OCI-LY7 (cell line): ENCODE data around the gene BARHL2. TPM values are rescaled to one million over a fixed set of nuclear protein-coding genes. Genes with fewer than 3 reads are reported as not detected.

ENCODE experiments used
- BruUV-seq: library from RNA; stranded (reverse); fragments of 400-500 nt; replicated peaks from 2 replicates; lab custom pipeline; 2021; lab: Mats Ljungman, UMichigan
- CTCF ChIA-PET: fragments of 300-600 bp; sonication (Branson Sonifier 250); formaldehyde crosslinking; loops from one replicate; lab custom pipeline; 2022; ENCODE audit warnings: antibody characterized with exemption; ENCODE audit not compliant: unreplicated experiment; lab: Charles Lee
- POLR2A ChIA-PET: fragments of 300-600 bp; sonication (Branson Sonifier 250); formaldehyde crosslinking; loops from one replicate; lab custom pipeline; 2022; ENCODE audit warnings: antibody characterized with exemption; lab: Charles Lee
- DNase-seq: peaks from one replicate; pipeline ENCODE4 v3.0.0-alpha.2; 2015; ENCODE audit warnings: low spot score
- H2AFZ ChIP-seq: fragments of 200-600 bp; sonication (generic), shearing (Covaris generic); 2 replicates; pipeline ENCODE4 v1.6.1; 2014; ENCODE audit warnings: mild to moderate bottlenecking, antibody characterized with exemption, low read length, moderate library complexity
- H3K27ac ChIP-seq: fragments of 200-600 bp; sonication (generic); 2 replicates; pipeline ENCODE4 v1.5.1; 2014; ENCODE audit warnings: mixed run types, low read depth, mild to moderate bottlenecking, moderate library complexity, low read length, inconsistent platforms; ENCODE audit not compliant: poor library complexity, severe bottlenecking
- H3K36me3 ChIP-seq: fragments of 200-600 bp; sonication (generic); 2 replicates; pipeline ENCODE4 v1.6.1; 2014; ENCODE audit warnings: mild to moderate bottlenecking, antibody characterized with exemption, low read length, moderate library complexity, mixed read lengths; ENCODE audit not compliant: insufficient read depth
- H3K4me1 ChIP-seq: fragments of 200-600 bp; sonication (generic); 2 replicates; pipeline ENCODE4 v1.5.1; 2014; ENCODE audit warnings: mild to moderate bottlenecking, low read length; ENCODE audit not compliant: insufficient read depth, poor library complexity, severe bottlenecking
- H3K4me2 ChIP-seq: fragments of 200-600 bp; sonication (generic); 2 replicates; pipeline ENCODE4 v1.6.1; 2014; ENCODE audit warnings: mild to moderate bottlenecking, low read length
- H3K4me3 ChIP-seq: fragments of 200-600 bp; sonication (generic); 2 replicates; pipeline ENCODE4 v1.5.1; 2014; ENCODE audit warnings: mild to moderate bottlenecking, low read depth, low read length; ENCODE audit not compliant: poor library complexity, severe bottlenecking
- H3K79me2 ChIP-seq: fragments of 200-600 bp; sonication (generic); 2 replicates; pipeline ENCODE4 v1.6.1; 2016; ENCODE audit warnings: low read depth, mild to moderate bottlenecking, low read length, moderate library complexity, mixed read lengths; ENCODE audit not compliant: insufficient read depth
- H3K9me2 ChIP-seq: fragments of 200-600 bp; sonication (generic); 2 replicates; pipeline ENCODE4 v1.6.1; 2016; ENCODE audit warnings: mild to moderate bottlenecking, low read length, mixed read lengths; ENCODE audit not compliant: insufficient read depth
- H3K9me3 ChIP-seq: fragments of 200-600 bp; sonication (generic); 2 replicates; pipeline ENCODE4 v1.6.1; 2014; ENCODE audit warnings: mild to moderate bottlenecking, mixed run types, low read length, mixed read lengths
- H4K20me1 ChIP-seq: fragments of 200-600 bp; sonication (generic); 2 replicates; pipeline ENCODE4 v1.6.1; 2014; ENCODE audit warnings: mild to moderate bottlenecking, antibody characterized with exemption, low read length, moderate library complexity, mixed read lengths; ENCODE audit not compliant: insufficient read depth
- CTCF ChIP-seq: fragments of 200-600 bp; sonication (generic); conservative IDR thresholded peaks from 2 replicates; pipeline ENCODE4 v1.5.1; 2014; ENCODE audit warnings: mild to moderate bottlenecking, antibody characterized with exemption, low read length, moderate library complexity, mixed read lengths
- EZH2phosphoT487 ChIP-seq: fragments of 200-600 bp; sonication (generic); IDR thresholded peaks from 2 replicates; pipeline ENCODE4 v1.6.1; 2018; ENCODE audit warnings: low read depth, borderline replicate concordance, mild to moderate bottlenecking, mixed run types, antibody characterized with exemption, low read length, moderate library complexity, mixed read lengths
- intact Hi-C: fragments of 100-400 bp; cut with micrococcal nuclease; formaldehyde crosslinking; loops from one replicate; pipeline ENCODE4 v1.10.0; 2022; ENCODE audit not compliant: unreplicated experiment
- total RNA-seq, 2 experiments: library from RNA; depleted of rRNA in 1 of 2; stranded (reverse); fragments of >200 nt in 1 of 2; shearing (Covaris generic) in 1 of 2; gene quantifications; 2 replicates each; pipeline ENCODE4 v1.2.3, GENCODE V29; 2014 to 2022

BARHL2 gene
- total RNA-seq, 2 experiments from 2014 or later: not detected

- CTCF ChIA-PET: no interaction called here
These were observed 44.9 kb upstream of the BARHL2 start for GRCh38 chr1:90761781-90762589.

GRCh38 chr1:90761156-90761555 lies 44.1 kb upstream of the BARHL2 start:
- H3K9me3 ChIP-seq: no peaks in the 10 kb centered on the region
- no peaks in the 10 kb centered on the region for H3K36me3 ChIP-seq
- H3K9me2 ChIP-seq: no peaks in the 10 kb centered on the region
- CTCF ChIA-PET: no interaction called here
- no peak overlapping the region for H3K27ac ChIP-seq
- no peak for DNase-seq
- no peak overlapping the region for H3K4me3 ChIP-seq
- H3K4me1 ChIP-seq: no peaks in the 10 kb centered on the region
- BruUV-seq: no TSS peak
- H3K4me2 ChIP-seq: no peak overlapping the region
- POLR2A ChIA-PET: no interaction called here
- intact Hi-C loops: no loop called here
- no peaks in the 10 kb centered on the region for H3K79me2 ChIP-seq
- TF ChIP-seq CTCF (no peak), EZH2phosphoT487 (no peak)
- no peaks in the 10 kb centered on the region for H4K20me1 ChIP-seq
- H2AFZ ChIP-seq: no peak overlapping the region

More at GRCh38 chr1:90761781-90762589, 44.9 kb upstream of the BARHL2 start:
- Histone ChIP-seq H3K9me2 (no peaks in the 10 kb centered on the region), H2AFZ (no peak overlapping the region), H3K79me2 (no peaks in the 10 kb centered on the region), H3K36me3 (no peaks in the 10 kb centered on the region), H3K4me1 (no peaks in the 10 kb centered on the region), H3K27ac (no peak overlapping the region), H3K4me3 (no peak overlapping the region), H3K4me2 (no peak overlapping the region), H4K20me1 (no peaks in the 10 kb centered on the region), H3K9me3 (no peaks in the 10 kb centered on the region)
- TF ChIP-seq CTCF: no peak
- TF ChIP-seq EZH2phosphoT487: no peak
- BruUV-seq: no TSS peak
- intact Hi-C loops: no loop called here
- no peak for DNase-seq
- POLR2A ChIA-PET: no interaction called here

DNA sequence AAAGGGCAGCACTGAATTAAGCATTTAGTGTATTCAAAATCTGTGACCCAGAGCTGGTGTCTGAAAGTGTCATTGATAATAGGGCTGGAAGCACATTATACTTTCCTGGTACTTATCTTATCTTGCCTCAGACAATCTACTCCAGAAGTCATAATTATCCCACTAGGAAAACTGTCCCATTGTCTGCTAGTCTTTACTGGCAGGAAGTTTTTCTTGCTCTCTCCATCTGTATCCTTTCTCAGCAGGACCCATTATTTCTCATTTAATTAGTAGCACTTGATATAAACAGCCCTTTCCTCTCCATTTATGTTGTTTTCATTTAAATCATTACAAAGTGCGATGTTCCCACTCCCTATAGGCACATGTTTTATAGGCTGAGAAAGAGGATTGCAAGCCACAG lies 36.5 kb upstream of the BARHL2 start:
- TF ChIP-seq EZH2phosphoT487 (no peak), CTCF (no peak)
- no peak overlapping the region for H2AFZ ChIP-seq
- intact Hi-C loops: no loop called here
- no peaks in the 10 kb centered on the region for H3K9me2 ChIP-seq
- no peak overlapping the region for H3K4me3 ChIP-seq
- no peaks in the 10 kb centered on the region for H3K79me2 ChIP-seq
- ChIA-PET POLR2A (no interaction called here), CTCF (no interaction called here)
- no peaks in the 10 kb centered on the region for H4K20me1 ChIP-seq
- no peaks in the 10 kb centered on the region for H3K9me3 ChIP-seq
- no peak overlapping the region for H3K27ac ChIP-seq
- BruUV-seq: no TSS peak
- no peaks in the 10 kb centered on the region for H3K4me1 ChIP-seq
- DNase-seq: no peak
- H3K4me2 ChIP-seq: no peak overlapping the region
- no peaks in the 10 kb centered on the region for H3K36me3 ChIP-seq
